HG02588 (cell line): ENCODE results near the gene NUDT9.
"Not testable (repeated sequence)": the region's sequence is repeated elsewhere in the genome, so short reads cannot be mapped to it uniquely, and the experiment has no call there.

Experiments used
- ATAC-seq: cut with Tn5 transposase; IDR thresholded peaks from one replicate; pipeline ENCODE4 v1.9.1; 2021; ENCODE audit warnings: mild to moderate bottlenecking, moderate library complexity; ENCODE audit not compliant: unreplicated experiment

The NUDT9 gene

GRCh38 chr4:87458913-87459312 is 36.5 kb downstream of the NUDT9 start:
- no peak for ATAC-seq

DNA sequence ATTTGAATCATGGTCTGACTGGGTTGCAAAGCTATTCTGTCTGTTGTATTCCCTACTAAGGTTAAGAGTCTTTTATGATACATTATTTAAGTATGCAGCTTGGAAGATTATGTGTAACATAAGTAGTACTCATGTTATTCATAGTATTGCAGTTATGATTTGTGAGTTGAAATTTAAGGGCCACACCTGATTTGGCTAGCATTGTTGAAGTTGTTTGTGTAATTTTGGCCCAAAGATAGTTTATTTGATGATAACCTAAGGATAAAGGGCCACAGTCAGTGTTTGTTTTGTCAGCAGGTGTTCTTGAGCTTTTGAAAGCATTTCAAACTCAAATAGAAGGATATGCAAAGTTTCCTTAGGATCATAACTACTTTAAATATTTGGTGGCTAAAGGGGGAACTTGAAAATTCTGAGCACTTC is 38.9 kb downstream of the NUDT9 start:
- ATAC-seq = no peak

- no peak for ATAC-seq
Measured at GRCh38 chr4:87462102-87462501, 39.7 kb downstream of the NUDT9 start.

- no peak for ATAC-seq
Measured at GRCh38 chr4:87465739-87466366, 43.5 kb downstream of the NUDT9 start.

DNA sequence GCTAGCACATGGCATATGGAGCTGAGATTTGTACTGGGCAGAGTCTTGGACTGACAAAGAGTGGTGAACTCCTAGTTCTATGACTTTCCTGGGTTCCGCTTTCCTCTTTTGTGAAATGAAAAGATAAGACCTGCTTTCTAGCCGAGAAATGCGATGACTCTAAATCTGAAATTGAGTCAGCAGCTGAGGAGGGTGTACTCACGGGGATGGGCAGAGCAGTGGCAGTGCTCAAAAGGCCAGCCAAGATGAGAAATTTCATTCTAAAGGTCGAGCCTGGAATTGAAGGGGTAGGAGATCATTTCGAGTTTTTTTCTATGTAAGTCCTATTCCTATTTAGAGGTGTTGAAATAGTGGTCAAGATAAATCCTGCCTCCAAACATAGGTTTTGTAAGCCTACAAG is 47.0 kb downstream of the NUDT9 start:
- ATAC-seq = no peak

GRCh38 chr4:87476934-87477333 is 54.6 kb downstream of the NUDT9 start:
- ATAC-seq = no peak

DNA sequence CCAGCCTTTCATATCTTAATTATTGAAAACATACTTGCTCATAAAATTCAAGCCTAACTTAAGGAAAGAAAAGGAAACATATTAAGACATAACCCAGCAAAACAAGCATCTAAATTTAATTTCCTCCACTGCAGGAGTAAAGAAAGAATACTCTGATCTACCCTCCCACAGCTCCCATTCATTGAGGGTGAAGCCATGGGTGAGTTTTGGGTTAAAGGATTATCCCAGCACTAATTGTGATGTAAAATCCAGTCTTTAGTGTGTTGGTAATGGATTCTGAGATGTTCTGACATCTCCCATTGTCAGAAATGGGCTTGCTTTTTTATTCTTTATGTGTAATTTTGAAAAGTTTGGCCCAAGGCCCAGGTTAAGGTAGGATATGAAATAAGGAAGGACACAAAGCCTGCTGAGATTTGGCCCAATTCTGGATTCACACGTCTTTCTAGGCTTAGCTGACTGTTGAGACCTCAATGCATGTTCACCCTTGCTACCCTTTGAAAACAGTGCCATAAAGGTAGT is 56.4 kb downstream of the NUDT9 start:
- no peak for ATAC-seq

DNA sequence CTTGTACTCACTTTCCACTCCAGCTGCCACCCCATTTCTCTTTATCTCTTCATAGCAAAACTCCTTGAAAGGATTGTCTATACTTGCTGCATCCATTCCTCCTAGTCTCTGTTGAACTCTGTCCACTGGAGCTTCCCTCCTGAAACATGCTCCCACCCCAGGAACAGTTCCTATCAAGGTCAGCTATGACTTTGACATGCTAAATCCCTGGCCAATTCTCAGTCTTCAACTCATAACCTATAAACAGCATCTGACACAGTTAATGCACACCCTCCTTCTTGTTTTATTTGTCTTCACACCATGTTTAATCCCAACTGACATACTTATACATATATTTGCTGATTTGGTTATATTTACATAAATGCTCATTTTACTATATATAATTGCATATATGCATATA is 59.0 kb downstream of the NUDT9 start:
- ATAC-seq = no peak

GRCh38 chr4:87483247-87483646 is 60.9 kb downstream of the NUDT9 start:
- ATAC-seq = not testable (repeated sequence)

- not testable (repeated sequence) for ATAC-seq
Measured at GRCh38 chr4:87488666-87489065, 66.3 kb downstream of the NUDT9 start.

DNA sequence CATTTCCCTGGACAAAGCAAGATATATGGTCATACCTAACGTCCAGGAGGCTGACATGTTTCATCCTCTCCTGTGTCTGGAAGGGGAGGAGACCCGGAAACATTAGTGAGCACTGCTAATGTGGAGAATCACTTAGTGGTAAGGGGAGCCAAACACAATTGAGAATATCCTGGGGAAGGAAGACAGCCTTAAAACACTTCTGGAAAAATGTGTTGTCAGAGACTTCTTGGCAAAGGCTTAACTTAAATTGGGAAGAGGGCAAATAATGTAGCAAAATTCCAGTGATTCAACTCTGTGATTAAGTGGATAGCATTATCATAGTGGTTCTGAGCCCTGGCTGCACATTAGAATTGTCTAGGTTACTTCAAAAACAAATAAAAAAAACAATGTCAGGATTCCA is 67.3 kb downstream of the NUDT9 start:
- no peak for ATAC-seq

GRCh38 chr4:87490664-87491369 is 68.4 kb downstream of the NUDT9 start:
- no peak for ATAC-seq

DNA sequence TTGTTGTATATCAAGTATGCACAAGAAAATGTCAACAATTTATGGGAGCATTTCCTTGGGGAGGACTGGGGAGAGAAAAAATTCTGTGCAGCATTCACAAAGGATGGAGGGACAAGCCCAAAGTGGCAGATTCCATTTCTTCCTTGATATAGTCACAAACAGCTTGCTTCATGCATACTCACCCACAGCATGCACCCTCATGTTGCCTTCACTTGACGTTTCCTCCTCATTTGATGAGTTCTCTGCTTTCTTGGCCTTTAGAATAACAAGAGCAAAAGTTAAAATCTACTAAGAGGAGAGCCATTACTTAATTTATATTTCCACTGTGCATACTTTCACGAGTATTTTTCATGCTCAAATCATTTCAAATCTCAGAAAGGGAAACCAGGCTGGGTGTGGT is 69.1 kb downstream of the NUDT9 start:
- ATAC-seq = no peak

DNA sequence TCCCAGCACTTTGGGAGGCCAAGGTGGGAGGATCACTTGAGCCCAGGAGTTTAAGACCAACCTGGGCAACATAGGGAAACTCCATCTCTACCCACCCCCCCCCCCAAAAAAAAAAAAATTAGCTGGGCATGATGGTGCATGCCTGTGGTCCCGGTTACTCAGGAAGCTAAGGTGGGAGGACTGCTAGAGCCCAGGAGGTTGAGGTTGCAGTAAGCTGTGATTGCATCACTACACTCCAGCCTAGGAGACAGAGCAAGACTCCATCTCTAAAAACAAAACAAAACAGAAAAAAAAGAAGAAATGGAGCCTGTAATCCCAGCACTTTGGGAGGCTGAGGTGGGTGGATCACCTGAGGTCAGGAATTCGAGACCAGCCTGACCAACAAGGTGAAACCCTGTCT is 69.5 kb downstream of the NUDT9 start:
- not testable (repeated sequence) for ATAC-seq

- no peak for ATAC-seq
Measured at GRCh38 chr4:87493115-87493514, 70.7 kb downstream of the NUDT9 start.

DNA sequence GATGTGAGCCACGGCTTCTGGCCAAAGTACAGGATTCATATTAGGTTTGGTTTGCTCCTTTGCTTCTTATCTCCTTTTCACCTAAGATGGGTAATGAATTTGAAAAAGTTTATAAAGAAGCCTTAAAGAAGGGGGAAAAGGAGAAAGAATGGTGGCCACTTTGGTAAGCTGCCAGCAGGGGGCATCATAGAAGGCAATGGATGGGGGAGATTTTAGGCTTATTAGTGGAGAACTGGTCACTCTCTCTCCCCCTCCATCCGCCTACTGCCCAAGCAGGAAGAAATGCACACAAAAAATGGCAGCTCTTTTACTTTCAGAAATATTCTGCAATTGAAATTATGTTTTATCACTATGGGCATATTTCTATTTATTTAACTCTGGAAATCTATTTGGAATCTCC is 74.8 kb downstream of the NUDT9 start:
- no peak for ATAC-seq

GRCh38 chr4:87497578-87497977 is 75.2 kb downstream of the NUDT9 start:
- no peak for ATAC-seq

- peak; percentile 43 for ATAC-seq
Measured at GRCh38 chr4:87498446-87498900, 76.1 kb downstream of the NUDT9 start.

GRCh38 chr4:87499403-87500091 is 77.2 kb downstream of the NUDT9 start:
- ATAC-seq = peak; percentile 73

- peak; percentile 38 for ATAC-seq
Measured at GRCh38 chr4:87500092-87500462, 77.7 kb downstream of the NUDT9 start.

DNA sequence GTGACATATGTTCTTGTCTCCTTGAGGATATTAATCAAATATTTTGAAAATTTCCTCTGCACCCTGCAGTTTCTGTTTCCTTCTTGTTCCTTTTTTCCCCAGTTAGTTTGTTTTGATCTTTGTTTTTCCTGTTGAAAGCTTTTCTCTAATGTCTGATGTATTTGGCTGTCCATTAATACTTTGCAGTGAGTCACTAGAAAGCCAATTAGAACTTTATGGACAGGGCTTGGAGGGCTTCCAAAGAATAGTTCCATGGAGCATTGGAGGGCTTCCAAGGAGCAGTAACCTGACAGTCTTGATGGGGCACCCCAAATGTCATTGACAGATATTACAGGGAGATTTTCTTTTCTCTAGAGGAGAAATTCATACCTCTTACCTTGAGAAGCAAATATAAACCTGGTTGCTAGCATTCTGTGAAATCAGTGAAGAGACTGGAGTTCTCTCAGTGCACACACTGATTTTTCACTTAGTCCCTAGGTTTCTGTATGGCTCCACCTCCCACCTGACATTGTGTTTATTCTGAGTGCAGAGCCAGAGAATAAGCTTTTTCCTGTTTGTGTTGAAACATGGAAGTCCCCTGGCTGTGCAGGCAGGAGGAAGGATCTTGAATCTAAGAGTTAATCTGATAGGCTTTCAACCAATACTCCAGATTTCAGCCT is 80.3 kb downstream of the NUDT9 start:
- ATAC-seq = no peak
